ENCODE measurements around the gene SLFN12. TPM values are rescaled to one million over a fixed set of nuclear protein-coding genes. Genes with fewer than 3 reads are reported as not detected.

SLFN12 gene
- total RNA-seq, 1 experiment from 2014 or later, result 19.8 TPM

Other genes with a start within 250 kb of the SLFN12 start
- gene SLC35G3, start 238.1 kb downstream of the SLFN12 start, total RNA-seq (2014; rRNA removed; shearing (Covaris generic)), result not detected in 2 replicates
- 28.8 and 35.1 TPM in 2 replicates for gene SLFN5, start 189.4 kb downstream of the SLFN12 start, total RNA-seq (2014; rRNA removed; shearing (Covaris generic))
- gene SLFN11, start 58.9 kb downstream of the SLFN12 start, total RNA-seq (2014; rRNA removed; shearing (Covaris generic)), result 37.0 and 47.6 TPM in 2 replicates
- gene SLFN13, start 16.3 kb upstream of the SLFN12 start, total RNA-seq (2014; rRNA removed; shearing (Covaris generic)), result 0.25 and 0.85 TPM in 2 replicates
- 0.06 and 0.31 TPM in 2 replicates for gene SLFN12L, start 105.2 kb upstream of the SLFN12 start, total RNA-seq (2014; rRNA removed; shearing (Covaris generic))
- gene SLFN14, start 128.3 kb upstream of the SLFN12 start, total RNA-seq (2014; rRNA removed; shearing (Covaris generic)), result not detected in 2 replicates
- gene PEX12, start 146.1 kb upstream of the SLFN12 start, total RNA-seq (2014; rRNA removed; shearing (Covaris generic)), result 11.1 and 13.7 TPM in 2 replicates
- gene AP2B1, start 154.8 kb upstream of the SLFN12 start, total RNA-seq (2014; rRNA removed; shearing (Covaris generic)), result 40.1 and 57.2 TPM in 2 replicates